ENCODE data around the gene POMC.
"Not testable (repeated sequence)": the region's sequence is repeated elsewhere in the genome, so short reads cannot be mapped to it uniquely, and the experiment has no call there.

POMC gene

DNA sequence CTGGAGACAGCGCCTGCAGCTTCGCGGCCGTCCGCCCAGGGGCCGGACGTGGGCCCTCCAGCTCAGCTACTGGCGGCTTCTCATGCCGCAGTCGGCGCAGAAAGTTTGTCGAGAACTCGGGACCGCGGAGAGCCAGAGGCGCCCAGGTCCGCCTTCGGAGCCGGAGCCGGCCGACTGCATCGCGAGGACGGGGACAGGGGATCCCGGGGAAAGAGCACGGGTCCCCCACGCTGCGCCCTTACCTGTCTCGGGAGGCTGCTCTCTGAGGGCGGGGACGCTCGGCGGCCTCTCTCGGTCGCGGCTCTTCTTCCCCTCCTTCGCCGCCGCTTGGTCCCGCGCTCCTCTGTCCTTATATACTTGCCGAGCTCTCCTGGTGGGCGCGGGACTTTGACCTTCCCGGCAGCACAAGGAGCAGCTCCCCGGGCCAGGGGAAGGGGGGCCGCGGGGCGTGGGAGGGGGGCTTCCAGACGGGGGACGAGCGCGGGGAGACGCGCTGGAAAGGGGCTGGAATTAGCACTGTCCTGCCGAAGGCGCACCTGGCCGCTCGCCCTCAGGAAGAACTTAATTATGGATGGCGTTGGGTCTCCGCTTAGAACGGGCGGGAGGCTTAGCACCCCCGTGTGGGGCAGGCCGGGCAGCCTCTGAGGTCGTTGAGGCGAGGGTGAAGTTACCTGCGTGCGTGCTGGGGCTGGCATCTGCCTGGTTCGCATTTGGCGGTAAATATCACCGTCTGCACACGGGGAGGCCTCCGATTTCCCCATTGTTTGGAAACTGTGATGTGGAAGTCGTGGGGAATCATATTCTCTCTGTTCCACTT lies at the start of gene POMC:
Gene POMC (minus strand): TSS at position 325 of the 817 bp plus-strand sequence. CDS start 3,808 bp downstream, outside the sequence.
- peaks cover 0 to 3% (median 0%) of the 10 kb centered on the region in 5 donors for H3K9me3 ChIP-seq (ENCODE audit: control insufficient read depth in 5 of 5, low read length in 5 of 5)
- no peak within 1 kb of the TSS for H3K27ac ChIP-seq (ENCODE audit: low read depth, low read length)
- peaks cover 0 to 12% (median 9%) of the 10 kb centered on the region in 5 donors for H3K4me1 ChIP-seq (ENCODE audit: control insufficient read depth in 5 of 5, insufficient read depth in 5 of 5, low read length in 5 of 5)
- H3K9ac ChIP-seq (ENCODE audit: low read length in 5 of 5), result peak within 1 kb of the TSS in 1 of 5 donors; percentile 15
- peaks cover 30 to 59% (median 34%) of the 10 kb centered on the region in 5 donors for H3K27me3 ChIP-seq (ENCODE audit: control insufficient read depth in 5 of 5, insufficient read depth in 4 of 5, low read length in 5 of 5)
- no peaks in the 10 kb centered on the region for H3K36me3 ChIP-seq (ENCODE audit: control insufficient read depth in 5 of 5, insufficient read depth in 5 of 5, low read length in 5 of 5)
- H3K4me3 ChIP-seq (ENCODE audit: low read depth in 1 of 5, low read length in 5 of 5), result peak within 1 kb of the TSS in 4 of 5 donors; percentile 47 to 59 (median 53)

GRCh38 chr2:25218100-25218499 lies 49.7 kb upstream of the POMC start:
- peaks cover 0 to 10% (median 0%) of the 10 kb centered on the region in 5 donors for H3K4me1 ChIP-seq (ENCODE audit: control insufficient read depth in 5 of 5, insufficient read depth in 5 of 5, low read length in 5 of 5)
- H3K27ac ChIP-seq (ENCODE audit: low read depth, low read length), result no peak overlapping the region
- H3K27me3 ChIP-seq (ENCODE audit: control insufficient read depth in 5 of 5, insufficient read depth in 4 of 5, low read length in 5 of 5), result no peaks in the 10 kb centered on the region
- H3K36me3 ChIP-seq (ENCODE audit: control insufficient read depth in 5 of 5, insufficient read depth in 5 of 5, low read length in 5 of 5), result no peaks in the 10 kb centered on the region
- no peaks in the 10 kb centered on the region for H3K9me3 ChIP-seq (ENCODE audit: control insufficient read depth in 5 of 5, low read length in 5 of 5)
- no peak overlapping the region for H3K9ac ChIP-seq (ENCODE audit: low read length in 5 of 5)
- H3K4me3 ChIP-seq (ENCODE audit: low read depth in 1 of 5, low read length in 5 of 5), result no peak overlapping the region

DNA sequence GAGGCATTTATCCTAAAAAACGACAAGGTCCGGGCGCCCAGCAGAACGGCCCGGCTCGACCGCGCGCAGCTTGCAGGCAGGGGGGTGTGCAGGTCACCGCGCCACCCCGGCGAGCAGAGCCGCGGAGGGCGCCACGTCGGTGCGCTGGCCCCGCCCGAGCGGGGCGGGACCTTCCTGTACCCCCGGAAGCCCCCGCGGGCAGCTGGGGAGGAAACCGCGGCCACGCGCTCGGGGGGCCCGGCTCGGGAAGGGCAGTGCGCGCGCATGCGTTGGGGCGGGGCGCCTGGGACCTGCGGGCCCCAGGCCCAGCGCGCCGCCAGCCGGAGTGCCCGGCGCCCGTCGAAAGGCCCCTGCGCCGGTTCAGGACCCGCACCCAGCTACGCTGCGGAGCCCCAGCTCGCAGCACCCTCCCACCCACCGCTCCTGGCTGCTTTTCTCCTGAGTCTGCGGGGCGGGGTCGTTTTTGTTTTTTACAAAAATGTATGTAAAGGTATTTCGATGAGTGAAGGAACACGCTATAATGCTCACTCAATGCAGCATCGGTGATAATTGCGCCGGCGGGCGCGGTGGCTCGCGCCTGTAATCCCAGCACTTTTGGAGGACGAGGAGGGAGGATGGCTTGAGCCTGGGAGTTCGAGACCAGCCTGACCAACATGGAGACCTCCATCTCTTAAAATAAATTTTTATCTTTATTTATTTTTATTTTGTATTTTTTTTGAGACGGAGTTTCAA lies 47.7 kb upstream of the POMC start:
- H3K4me1 ChIP-seq (ENCODE audit: control insufficient read depth in 5 of 5, insufficient read depth in 5 of 5, low read length in 5 of 5), result peaks cover 0 to 10% (median 0%) of the 10 kb centered on the region in 5 donors
- no peaks in the 10 kb centered on the region for H3K9me3 ChIP-seq (ENCODE audit: control insufficient read depth in 5 of 5, low read length in 5 of 5)
- peak overlapping the region; percentile 11 for H3K27ac ChIP-seq (ENCODE audit: low read depth, low read length)
- no peaks in the 10 kb centered on the region for H3K36me3 ChIP-seq (ENCODE audit: control insufficient read depth in 5 of 5, insufficient read depth in 5 of 5, low read length in 5 of 5)
- peak overlapping the region in 4 of 5 donors; percentile 69 to 71 (median 70) for H3K4me3 ChIP-seq (ENCODE audit: low read depth in 1 of 5, low read length in 5 of 5)
- no peaks in the 10 kb centered on the region for H3K27me3 ChIP-seq (ENCODE audit: control insufficient read depth in 5 of 5, insufficient read depth in 4 of 5, low read length in 5 of 5)
- peak overlapping the region; percentile 28 to 80 (median 70) for H3K9ac ChIP-seq (ENCODE audit: low read length in 5 of 5)

- no peaks in the 10 kb centered on the region for H3K36me3 ChIP-seq (ENCODE audit: control insufficient read depth in 5 of 5, insufficient read depth in 5 of 5, low read length in 5 of 5)
- peaks cover 0 to 10% (median 0%) of the 10 kb centered on the region in 5 donors for H3K4me1 ChIP-seq (ENCODE audit: control insufficient read depth in 5 of 5, insufficient read depth in 5 of 5, low read length in 5 of 5)
- peak overlapping the region in 1 of 5 donors; percentile 69 for H3K4me3 ChIP-seq (ENCODE audit: low read depth in 1 of 5, low read length in 5 of 5)
- H3K9ac ChIP-seq (ENCODE audit: low read length in 5 of 5), result no peak overlapping the region
- peak overlapping the region; percentile 11 for H3K27ac ChIP-seq (ENCODE audit: low read depth, low read length)
- no peaks in the 10 kb centered on the region for H3K9me3 ChIP-seq (ENCODE audit: control insufficient read depth in 5 of 5, low read length in 5 of 5)
- no peaks in the 10 kb centered on the region for H3K27me3 ChIP-seq (ENCODE audit: control insufficient read depth in 5 of 5, insufficient read depth in 4 of 5, low read length in 5 of 5)
Observed at GRCh38 chr2:25215232-25215631, 46.9 kb upstream of the POMC start.

DNA sequence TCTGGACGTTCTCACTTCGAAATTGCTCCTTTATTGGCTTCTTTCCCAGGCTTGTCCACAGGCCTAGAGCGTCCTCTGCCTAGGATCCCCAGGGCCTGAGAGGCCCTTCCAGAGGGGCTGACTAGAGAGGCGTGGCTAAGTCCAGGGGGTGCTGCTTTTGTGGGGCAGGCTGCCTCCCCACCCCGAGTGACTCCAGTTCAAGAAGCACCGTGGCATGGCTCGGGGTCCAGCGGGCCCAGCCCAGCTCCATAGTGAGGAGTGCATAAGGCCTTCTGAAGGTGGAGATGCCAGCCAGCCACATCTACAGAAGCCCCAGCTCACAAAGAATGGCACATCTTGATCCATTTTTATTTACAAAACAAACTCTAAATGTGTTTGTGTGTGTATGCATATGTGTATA lies 44.8 kb upstream of the POMC start:
- H3K36me3 ChIP-seq (ENCODE audit: control insufficient read depth in 5 of 5, insufficient read depth in 5 of 5, low read length in 5 of 5), result no peaks in the 10 kb centered on the region
- no peaks in the 10 kb centered on the region for H3K9me3 ChIP-seq (ENCODE audit: control insufficient read depth in 5 of 5, low read length in 5 of 5)
- no peak overlapping the region for H3K9ac ChIP-seq (ENCODE audit: low read length in 5 of 5)
- no peak overlapping the region for H3K4me3 ChIP-seq (ENCODE audit: low read depth in 1 of 5, low read length in 5 of 5)
- H3K4me1 ChIP-seq (ENCODE audit: control insufficient read depth in 5 of 5, insufficient read depth in 5 of 5, low read length in 5 of 5), result peaks cover 0 to 10% (median 0%) of the 10 kb centered on the region in 5 donors
- no peak overlapping the region for H3K27ac ChIP-seq (ENCODE audit: low read depth, low read length)
- H3K27me3 ChIP-seq (ENCODE audit: control insufficient read depth in 5 of 5, insufficient read depth in 4 of 5, low read length in 5 of 5), result no peaks in the 10 kb centered on the region

- H3K27ac ChIP-seq (ENCODE audit: low read depth, low read length); H3K4me1 ChIP-seq (ENCODE audit: control insufficient read depth in 5 of 5, insufficient read depth in 5 of 5, low read length in 5 of 5); H3K36me3 ChIP-seq (ENCODE audit: control insufficient read depth in 5 of 5, insufficient read depth in 5 of 5, low read length in 5 of 5); H3K9me3 ChIP-seq (ENCODE audit: control insufficient read depth in 5 of 5, low read length in 5 of 5); H3K4me3 ChIP-seq (ENCODE audit: low read depth in 1 of 5, low read length in 5 of 5); H3K9ac ChIP-seq (ENCODE audit: low read length in 5 of 5); H3K27me3 ChIP-seq (ENCODE audit: control insufficient read depth in 5 of 5, insufficient read depth in 4 of 5, low read length in 5 of 5): not testable (repeated sequence)
Observed at GRCh38 chr2:25210923-25211322, 42.5 kb upstream of the POMC start.

DNA sequence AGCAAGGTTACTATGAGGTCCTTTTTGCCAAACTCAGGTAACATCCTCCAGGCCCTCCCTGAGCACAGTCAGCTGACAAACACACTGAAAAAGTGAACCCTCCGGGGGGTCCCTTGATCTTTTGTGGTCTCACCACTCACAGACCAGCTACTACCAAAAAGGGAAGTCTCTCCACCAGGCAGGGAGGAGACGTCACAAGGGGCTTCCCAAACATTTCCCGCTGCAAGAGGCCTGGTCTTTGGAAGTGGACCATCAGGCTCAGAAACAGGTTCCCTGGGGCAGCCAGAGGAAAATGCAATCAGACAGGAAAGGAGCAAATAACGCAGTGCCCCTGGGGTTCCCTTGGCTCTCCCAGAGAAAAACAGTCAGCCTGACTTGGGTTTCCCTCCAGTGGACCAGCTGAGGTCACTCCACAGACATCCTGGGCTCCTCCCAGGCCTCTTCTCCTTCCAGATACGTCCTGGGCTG lies 38.7 kb upstream of the POMC start:
- Histone ChIP-seq H3K36me3 (ENCODE audit: control insufficient read depth in 5 of 5, insufficient read depth in 5 of 5, low read length in 5 of 5) (no peaks in the 10 kb centered on the region), H3K27ac (ENCODE audit: low read depth, low read length) (no peak overlapping the region), H3K4me3 (ENCODE audit: low read depth in 1 of 5, low read length in 5 of 5) (no peak overlapping the region), H3K9me3 (ENCODE audit: control insufficient read depth in 5 of 5, low read length in 5 of 5) (no peaks in the 10 kb centered on the region), H3K9ac (ENCODE audit: low read length in 5 of 5) (no peak overlapping the region), H3K27me3 (ENCODE audit: control insufficient read depth in 5 of 5, insufficient read depth in 4 of 5, low read length in 5 of 5) (no peaks in the 10 kb centered on the region), H3K4me1 (ENCODE audit: control insufficient read depth in 5 of 5, insufficient read depth in 5 of 5, low read length in 5 of 5) (peaks cover 0 to 5% (median 4%) of the 10 kb centered on the region in 5 donors)

DNA sequence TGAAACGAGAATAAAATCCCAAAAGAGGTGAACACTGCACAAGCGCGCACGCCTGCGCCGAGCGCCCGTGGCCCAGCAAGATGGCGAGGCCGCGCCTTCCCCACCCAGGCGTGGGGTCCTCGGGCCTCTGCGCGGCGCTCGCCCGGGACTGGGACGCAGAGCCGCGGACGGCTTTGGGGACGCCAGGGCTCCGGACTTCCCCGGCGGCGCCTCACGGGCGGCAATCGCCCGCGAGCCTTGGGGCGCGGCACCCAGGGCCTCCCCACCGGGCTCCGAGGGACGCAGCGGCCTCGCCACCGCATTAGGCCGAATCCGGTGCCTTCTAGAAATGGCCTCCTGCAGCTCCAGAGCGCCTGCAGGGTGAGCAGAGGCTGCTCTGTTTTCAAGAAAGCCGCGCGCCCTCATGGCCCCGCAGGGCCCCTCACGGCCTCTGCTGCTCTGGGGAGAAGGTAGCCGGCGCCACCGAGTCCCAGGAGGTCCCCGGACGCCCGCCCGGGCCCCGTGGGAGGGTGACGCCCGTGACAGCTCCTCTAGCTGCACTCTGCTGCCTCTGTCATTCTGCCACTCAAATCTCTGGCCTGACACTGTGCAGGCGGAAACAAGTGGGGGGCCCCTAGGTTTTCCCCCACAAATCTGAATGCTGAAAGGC lies 35.9 kb upstream of the POMC start:
- peaks cover 0 to 5% (median 4%) of the 10 kb centered on the region in 5 donors for H3K4me1 ChIP-seq (ENCODE audit: control insufficient read depth in 5 of 5, insufficient read depth in 5 of 5, low read length in 5 of 5)
- H3K27me3 ChIP-seq (ENCODE audit: control insufficient read depth in 5 of 5, insufficient read depth in 4 of 5, low read length in 5 of 5), result no peaks in the 10 kb centered on the region
- no peaks in the 10 kb centered on the region for H3K36me3 ChIP-seq (ENCODE audit: control insufficient read depth in 5 of 5, insufficient read depth in 5 of 5, low read length in 5 of 5)
- H3K27ac ChIP-seq (ENCODE audit: low read depth, low read length), result no peak overlapping the region
- H3K9me3 ChIP-seq (ENCODE audit: control insufficient read depth in 5 of 5, low read length in 5 of 5), result no peaks in the 10 kb centered on the region
- H3K9ac ChIP-seq (ENCODE audit: low read length in 5 of 5), result peak overlapping the region in 3 of 5 donors; percentile 39 to 56 (median 51)
- peak overlapping the region in 4 of 5 donors; percentile 11 to 51 (median 44) for H3K4me3 ChIP-seq (ENCODE audit: low read depth in 1 of 5, low read length in 5 of 5)

- Histone ChIP-seq H3K36me3 (ENCODE audit: control insufficient read depth in 5 of 5, insufficient read depth in 5 of 5, low read length in 5 of 5) (no peaks in the 10 kb centered on the region), H3K9ac (ENCODE audit: low read length in 5 of 5) (no peak overlapping the region), H3K27ac (ENCODE audit: low read depth, low read length) (no peak overlapping the region), H3K4me1 (ENCODE audit: control insufficient read depth in 5 of 5, insufficient read depth in 5 of 5, low read length in 5 of 5) (peaks cover 0 to 5% (median 3%) of the 10 kb centered on the region in 5 donors), H3K4me3 (ENCODE audit: low read depth in 1 of 5, low read length in 5 of 5) (no peak overlapping the region), H3K27me3 (ENCODE audit: control insufficient read depth in 5 of 5, insufficient read depth in 4 of 5, low read length in 5 of 5) (no peaks in the 10 kb centered on the region), H3K9me3 (ENCODE audit: control insufficient read depth in 5 of 5, low read length in 5 of 5) (no peaks in the 10 kb centered on the region)
Observed at GRCh38 chr2:25202275-25202674, 33.9 kb upstream of the POMC start.

Data from subcutaneous abdominal adipose tissue (tissue), 5 donors.